Activated T-cell treated with anti-CD3 and anti-CD28 coated beads for 4 hours (primary cell): Measurements from ENCODE around the gene MEP1A.
"Not testable (repeated sequence)": the region's sequence is repeated elsewhere in the genome, so short reads cannot be mapped to it uniquely, and the experiment has no call there.

Source experiments
- DNase-seq: peaks from one replicate; pipeline ENCODE4 v3.0.0-alpha.2; 2020

Gene MEP1A

DNA sequence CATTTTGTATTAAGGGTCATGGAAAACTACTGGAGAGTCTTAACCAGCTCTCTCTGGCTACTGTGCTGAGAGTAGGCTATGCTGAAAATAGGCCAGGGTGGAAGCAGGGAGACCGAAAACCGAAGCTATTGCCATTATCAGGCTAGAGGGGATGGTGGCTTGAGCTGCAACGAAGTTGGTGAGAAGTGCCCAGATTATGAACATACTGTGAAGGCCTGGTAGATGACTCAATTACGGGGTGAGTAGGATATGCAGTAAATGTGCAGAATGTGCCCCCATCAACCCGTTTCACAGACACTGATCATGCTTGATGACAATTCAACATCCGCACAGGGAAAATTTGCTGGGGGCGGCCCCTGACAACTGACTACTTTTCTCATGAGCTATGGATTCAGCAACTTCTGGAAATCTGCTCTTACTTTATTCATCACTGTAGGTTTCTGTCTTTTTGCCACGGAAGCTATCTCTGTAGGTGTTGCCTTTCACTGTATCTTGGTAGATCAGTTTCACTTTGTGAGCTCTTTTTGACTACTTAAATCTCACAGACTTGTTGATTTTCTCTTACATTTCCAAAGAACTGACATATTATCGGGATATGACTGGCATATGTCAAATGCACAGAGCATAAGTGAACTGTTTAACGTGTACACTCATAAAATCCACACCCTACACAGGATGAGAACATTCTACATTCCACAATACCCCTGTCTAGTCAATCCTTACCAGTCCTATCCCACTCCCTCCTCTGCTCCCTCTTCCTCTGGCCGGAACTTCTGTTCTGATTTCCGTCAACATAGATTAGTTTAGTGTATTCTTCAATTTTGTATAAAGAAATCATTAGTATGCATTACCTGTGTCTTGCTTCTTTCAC, 15.5 kb upstream of the MEP1A start:
- no peak for DNase-seq

DNA sequence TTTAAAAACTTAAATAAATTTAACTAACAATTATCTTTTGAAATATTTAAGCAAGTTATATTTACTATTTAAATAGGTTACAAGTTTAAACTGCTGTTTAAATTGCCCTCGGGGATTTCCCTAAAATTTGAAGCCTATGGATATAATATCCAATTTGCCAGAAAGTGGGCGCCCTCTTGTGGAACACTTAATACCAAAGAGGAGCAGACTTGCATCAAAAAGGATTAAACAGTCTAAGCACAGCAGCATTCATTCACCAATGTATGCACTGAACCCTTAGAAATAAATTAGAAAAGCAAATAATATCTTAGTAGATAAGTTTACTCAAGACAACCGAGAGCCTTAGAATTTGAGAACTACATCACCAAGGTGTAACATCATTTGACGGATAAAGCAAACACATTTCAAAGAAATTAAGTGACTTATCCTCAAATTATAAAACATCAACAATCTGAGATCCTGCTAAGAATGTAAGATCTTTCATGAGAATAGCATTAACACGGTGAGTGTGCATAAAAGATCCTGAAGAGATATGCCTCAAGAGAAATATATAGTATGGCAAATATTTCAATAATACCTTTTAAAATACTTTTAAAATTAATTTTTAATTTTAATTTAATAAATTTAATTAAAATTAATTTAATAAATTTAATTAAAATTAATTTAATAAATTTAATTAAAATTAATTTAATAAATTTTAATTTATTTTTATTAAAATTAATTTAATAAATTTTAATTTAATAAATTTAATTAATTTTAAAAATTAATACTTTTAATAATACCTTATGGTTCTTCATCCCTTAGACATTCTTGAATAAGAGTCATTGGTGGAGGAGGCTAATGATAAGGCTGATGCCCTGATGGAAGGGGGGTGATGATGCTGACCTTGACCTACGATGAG, 11.5 kb upstream of the MEP1A start:
- no peak for DNase-seq

DNA sequence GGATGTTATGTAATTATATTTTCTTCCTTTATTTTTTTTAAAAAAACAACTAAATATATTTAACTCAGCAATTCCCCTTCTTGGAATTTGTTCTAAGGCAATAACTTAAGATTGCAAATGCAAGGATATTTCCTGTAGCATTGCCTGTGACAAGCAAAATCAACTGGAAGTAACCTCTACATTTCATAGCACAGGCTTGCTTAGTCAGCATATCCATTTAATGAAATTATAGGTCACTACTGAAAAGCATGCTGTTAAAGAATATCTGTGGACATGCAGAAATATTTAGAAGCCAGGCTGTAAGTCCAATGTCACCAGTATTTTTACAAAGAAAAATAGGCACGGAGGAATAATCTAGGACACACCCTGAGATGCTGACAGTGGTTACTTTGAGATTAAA, 8.7 kb upstream of the MEP1A start:
- no peak for DNase-seq

DNA sequence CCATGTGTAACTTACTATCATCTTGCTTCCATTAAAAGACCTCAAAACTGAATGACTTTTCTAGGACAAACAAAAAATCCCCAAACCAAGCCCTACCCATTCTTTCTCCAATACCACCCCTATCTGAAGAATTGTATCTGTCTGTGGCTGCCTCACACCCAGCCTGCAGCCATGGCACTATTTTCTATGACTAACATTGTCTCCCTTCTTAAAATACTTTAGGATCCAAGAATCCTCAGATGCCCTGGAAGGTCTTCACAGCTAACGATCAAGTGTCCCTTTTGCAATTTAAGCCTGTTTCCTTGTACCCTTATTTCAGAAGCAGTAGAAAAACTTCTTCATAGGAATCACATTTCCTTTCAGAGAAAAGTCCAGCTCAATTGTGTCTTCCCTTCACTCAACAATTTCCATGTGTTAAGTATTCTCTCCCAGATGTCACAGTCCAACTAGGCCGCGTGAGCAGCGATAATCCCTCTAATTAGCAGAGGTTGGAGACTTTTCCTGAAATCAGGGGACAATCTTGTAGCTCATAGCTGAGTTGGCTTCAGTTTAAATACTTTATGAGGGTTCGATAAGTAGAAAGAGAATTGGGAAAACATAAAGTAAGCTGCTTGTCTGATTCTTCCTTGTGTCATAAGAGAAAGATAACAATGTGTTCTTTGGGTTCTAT, 5.2 kb upstream of the MEP1A start:
- DNase-seq = no peak

DNA sequence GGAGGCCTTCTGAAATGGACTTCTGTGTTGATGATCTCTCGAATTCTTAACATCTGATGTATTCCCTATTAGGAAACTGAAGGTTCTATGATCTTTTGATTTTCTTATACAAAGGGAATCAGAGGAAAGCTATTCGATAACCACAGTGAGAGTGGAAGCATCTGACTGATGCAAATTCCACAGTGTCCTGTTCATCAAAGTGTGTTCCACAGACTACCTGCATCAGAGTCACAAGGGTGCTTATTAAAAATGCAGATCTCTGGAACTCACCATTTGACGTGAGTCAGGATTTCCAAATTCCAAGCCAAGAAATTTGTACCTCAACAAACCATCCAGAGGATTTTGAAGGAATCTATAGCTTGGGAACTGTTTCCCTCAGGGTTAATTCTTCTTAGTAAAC, 4.4 kb upstream of the MEP1A start:
- no peak for DNase-seq

DNA sequence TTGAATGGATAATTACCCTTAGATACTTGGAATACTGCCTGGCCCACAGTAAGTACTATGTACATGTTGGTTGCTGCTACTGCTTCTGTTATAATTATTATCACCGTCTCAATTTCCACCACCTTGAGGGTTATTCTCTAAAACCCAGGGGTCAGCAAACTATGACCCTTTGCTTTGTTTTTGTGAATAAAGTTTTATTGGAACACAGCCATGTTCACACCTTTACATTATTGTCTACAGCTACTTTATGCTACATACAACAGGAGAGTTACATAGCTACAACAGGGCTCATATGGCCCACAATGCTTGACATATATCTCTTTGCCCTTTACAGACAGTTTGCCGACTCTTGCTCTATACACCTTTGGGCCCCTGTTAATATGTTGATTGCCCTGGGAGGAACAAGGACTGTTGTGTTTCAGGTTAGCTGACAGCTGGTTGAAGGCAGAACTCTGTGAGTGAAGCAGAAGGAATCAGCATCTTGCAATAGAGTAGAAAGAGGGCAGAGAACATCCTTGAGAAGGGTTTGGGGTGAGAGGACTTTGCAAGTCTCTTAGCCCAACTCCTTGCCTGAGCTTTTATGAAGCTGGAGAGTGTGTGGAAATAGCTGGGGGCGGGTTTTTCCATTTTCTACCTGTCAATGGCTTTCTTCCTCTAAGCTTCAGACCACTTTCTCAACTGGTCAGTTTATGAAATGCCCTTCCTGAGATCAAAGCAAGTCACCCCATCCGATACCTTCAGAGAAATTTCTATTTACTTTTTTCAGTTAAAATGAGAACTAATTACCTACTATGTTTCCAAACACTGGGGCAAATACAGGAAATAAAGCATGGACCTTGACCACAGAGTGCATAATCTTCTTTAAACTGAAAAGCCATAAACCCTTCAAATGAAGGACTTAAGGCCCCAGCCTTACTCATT, 3.5 kb upstream of the MEP1A start:
- no peak for DNase-seq

DNA sequence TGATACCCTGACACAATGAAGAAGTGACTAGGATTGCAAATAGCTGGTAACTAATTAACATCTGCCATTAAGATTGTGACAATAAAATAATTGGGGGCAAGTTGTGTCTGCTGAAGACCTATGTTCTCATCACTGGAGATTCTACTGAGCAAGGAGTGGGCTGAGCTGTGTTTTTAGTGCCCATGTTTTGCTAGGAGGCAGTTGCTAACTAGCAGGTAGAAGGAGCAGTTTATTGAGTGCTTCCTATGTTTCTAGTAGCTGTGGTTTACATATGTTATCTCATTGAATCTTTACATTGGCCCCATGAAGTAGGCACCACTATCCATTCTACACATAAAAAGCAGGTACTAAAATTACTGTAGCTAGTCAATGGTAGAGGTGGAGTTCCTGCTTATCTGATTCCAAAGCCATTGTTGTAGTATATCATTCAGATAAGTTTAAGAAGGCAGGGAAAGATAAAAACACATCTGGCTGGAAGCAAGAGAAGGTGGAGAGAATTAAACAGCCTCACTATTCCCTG, 2.8 kb upstream of the MEP1A start:
- no peak for DNase-seq

DNA sequence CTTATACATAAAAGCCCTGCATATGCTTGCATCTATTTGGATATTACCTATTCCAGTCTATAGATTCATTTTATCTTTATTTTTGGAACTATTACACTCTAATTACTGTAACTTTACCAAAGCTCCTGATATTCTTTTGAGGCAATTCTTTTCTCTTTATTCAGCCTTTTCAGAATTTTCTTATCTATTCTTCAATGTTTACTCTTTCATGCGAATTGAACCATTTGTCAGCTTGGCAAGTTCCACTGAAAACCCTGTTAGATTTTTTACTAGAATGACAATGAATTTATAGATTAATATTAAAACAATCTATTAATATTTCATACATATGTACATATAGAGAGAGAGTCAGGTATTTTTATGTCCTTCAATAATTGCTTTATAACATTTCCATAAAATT, 554 bp upstream of the MEP1A start:
- DNase-seq = no peak

DNA sequence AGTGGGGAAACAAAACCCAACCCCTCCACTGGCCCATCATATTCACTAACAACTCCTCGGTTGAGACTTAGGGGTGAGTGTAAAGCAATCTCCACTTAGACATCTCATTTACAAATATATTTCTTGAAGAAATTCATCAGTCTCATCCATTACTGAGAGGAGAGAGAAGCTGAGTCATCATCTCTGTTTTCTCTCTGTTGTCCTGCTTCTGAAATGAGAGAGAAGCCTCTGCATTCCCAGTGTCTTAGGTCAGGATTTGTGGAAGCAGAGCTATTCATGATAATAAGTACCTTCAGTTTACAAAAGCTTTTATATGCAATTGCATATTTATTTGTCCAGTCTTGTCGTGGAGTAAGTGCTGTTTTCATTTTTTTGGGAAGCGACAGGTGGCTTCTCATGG, 879 bp downstream of the MEP1A start:
- DNase-seq = no peak

DNA sequence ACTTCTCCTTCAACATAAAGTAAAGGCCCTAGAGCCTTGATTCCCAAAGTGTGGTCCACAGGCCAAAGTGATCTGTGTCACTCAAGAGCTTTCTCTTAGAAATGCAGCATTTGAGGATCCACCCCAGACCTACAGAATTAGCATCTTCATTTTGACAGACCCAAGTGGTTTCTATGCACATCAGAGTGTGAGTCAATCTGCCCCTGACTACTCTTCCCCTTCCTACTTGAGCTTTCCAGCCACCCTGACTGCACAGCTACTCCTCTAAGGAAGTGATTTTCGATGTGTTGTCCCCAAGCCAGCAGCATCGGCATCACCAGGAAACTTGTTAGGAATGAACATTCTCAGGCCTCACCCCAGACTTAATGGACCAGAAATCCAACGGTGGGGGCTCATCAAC, 2.6 kb downstream of the MEP1A start:
- no peak for DNase-seq

DNA sequence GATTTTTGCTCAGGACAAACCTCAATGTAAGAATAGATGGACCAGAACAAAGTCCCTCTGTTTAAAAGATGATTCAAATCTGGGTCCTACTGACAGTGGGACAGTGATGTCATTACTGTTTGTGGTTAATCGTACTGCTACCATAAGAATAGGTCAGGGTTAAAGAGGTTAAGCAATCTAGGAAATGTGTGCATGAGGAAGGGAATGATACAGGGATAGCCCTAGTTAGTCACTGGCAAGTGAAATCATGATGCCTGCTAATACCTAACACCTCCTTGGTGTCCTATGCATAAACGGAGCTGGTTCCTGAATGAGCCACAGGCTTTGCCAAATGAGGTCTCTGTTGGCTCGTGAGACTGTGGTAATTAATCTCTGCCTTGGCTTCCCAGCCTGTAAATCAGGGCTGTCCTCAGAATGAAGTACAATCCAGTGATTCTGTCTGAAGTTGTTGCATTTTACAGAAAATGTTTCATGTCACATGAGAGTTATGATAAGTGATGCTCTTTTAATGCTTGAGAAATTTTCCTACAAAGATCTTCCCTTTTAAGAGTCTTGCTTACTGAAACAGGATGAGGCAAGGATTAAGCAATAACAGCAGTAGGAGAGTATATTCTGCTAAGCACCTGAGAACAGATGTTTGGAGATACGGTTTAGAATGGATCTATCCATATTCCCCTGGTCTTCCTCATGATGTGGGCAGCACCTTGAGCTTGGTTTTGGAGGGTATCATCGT, 3.8 kb downstream of the MEP1A start:
- no peak for DNase-seq

DNA sequence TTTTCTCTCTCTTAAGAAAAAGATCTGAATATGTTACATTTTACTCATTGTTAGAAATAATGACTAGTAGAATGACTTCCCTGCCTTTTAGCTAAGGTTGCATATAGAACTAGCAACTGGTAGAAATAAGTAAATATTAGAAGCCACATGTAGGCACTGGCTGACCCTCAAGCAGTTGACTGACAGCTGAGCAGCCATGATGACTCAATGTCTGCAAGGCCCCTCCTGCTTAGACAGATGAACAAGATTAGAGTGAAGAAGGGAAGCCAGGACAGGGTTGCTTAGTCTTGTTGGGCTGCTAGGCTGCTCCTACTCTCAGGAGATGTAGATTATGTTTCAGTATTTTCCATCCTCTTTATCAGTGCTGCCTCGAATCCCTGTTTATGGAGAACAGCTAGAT, 6.5 kb downstream of the MEP1A start:
- no peak for DNase-seq

DNA sequence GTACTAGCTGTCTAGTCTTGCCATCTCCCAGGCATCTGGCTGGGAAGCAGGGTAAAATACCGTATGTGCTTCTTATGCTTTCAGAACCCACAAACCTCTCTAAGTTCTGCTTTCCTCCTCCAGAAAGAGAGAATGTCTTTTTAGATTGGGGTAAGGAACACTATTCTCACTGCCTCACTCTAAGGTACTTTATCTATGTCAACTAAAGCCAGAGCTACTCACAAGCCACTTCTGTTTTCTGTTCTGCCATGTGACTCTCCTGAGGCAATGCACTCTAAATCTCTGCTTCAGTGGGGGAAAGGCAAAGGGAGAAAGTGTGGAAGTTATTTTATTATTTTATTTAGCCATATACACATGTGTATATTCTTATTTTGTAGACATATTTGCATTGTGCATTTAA, 15.6 kb downstream of the MEP1A start:
- DNase-seq = no peak

DNA sequence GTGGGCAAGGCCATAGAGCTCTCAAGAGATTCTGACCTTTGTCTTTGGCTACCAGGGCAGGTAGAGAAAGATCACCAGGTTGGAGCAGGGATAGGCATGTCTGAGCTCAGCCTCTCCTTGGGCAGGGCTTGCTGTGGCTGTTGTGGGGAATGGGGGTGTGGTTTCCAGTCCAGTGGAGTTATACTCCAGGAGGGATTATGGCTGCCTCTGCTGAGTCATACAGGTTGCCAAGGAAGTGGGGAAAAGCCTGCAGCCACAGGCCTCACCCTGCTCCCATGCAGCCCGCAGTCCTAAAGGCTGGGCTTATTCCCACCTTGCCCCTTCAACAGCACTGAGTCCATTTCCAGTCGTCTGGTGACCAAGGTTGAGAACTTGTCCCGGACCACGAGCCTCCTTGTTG, 21.9 kb downstream of the MEP1A start:
- no peak for DNase-seq

DNA sequence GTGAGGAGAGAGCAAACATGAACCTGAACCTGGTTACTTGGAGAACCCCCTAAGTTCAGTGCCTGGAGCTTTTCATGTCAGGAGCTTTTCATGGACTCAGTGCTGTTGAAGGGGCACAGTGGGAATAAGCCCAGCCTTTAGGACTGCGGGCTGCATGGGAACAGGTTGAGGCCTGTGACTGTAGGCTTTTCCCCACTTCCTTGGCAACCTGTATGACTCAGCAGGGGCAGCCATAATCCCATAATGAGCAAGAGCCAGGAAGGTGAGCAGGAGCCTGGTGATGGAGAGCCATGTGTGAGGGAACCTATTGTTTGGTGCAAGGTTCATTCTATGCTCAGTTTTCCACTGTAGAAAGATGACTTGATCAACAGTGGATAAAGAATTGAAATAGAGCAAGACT, 23.4 kb downstream of the MEP1A start:
- no peak for DNase-seq

DNA sequence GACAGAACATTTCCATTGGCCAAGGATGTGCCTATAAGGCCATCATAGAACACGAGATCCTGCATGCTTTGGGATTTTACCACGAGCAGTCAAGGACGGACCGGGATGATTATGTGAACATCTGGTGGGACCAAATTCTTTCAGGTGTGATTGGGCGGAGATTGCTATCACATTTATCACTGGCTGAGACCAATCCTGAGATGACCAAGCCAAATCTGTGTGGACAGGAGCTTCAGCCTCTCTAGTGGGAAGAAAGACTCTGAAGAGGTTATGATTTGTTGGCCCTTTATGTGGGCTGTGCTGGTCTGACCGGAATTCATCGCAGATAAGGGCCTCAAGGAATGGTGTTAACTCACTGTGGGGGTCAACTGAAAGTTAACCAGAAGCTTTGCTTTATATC, 26.4 kb downstream of the MEP1A start:
- no peak for DNase-seq

DNA sequence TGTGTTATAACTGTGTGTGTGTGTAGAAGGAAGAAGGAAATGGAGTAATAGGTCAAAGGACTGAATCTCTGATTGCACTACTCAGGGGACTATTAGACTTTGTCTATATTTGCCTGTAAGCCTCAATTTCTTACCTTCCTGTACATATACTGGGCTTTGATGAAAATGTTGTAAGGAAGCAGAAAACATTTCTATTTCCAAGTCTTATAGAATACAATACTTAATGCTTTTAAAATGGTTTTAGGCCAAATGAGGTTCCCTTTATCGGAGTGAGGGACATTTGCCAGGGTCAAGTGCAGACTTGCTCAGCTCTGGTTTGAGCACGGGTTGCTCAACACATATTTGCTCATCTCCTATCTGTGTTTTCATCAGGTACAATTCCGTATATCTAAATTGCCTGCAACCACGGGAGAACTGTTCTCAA, 28.3 kb downstream of the MEP1A start:
- no peak for DNase-seq

DNA sequence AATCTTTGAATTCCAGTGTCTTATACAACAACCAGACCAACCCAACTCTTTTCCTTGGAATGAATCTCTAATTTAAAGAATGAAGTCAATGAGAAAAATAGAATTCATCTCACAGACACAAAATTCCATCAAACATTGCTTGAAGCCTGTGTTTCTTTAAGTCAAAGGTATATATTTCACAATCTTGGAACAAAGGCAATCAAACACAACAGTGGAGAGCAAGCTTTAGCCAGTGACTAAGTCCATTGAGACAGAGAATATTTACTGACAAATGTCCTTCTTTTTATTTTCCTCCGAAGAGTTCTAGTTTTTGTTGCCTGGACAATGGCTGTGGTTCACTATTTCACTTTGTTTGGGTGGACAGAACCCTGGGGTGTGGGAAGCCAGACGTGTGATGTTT, 35.8 kb downstream of the MEP1A start:
- DNase-seq = no peak

DNA sequence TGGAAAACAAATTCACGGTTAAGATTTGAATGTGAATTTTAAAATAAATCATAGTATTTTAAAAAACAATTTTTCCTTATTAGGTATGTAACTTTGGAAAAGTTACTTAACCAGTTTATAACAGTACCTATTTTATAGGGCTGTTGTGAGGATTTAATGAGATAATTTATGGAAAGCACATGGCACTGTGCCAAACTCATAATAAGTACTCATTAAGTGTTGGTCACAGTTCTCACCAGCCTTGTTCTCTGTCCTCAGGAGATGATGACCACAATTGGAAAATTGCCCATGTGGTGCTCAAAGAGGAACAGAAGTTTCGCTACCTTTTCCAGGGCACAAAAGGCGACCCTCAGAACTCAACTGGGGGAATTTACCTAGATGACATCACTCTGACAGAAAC, 39.6 kb downstream of the MEP1A start:
- DNase-seq = no peak

DNA sequence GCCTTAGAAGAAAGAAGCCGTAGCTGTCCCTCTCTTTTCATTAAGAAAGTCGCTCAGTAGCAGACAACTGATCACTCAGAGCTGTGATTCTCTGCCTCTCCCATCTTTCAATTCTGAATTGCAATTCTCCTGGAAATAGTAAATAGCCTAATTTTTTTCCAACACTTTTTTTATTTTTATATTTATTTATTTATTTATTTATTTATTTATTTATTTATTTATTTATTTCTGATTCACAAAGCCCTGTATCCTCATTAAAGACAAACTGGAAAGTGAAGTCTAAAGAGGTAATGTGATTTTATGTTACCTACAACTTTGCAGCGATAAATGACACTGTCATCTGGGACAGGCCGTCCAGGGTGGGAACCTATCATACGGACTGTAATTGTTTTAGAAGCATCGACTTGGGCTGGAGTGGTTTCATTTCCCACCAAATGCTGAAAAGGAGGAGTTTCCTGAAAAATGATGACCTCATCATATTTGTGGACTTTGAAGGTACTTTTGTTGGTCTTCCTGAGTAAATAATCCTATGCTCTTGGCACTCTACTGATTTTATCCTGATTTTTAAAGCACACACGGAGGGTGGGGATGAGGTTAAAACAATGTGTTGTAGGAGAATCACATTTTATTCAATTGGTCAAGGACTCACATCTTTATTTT, 41.2 kb downstream of the MEP1A start:
- not testable (repeated sequence) for DNase-seq

DNA sequence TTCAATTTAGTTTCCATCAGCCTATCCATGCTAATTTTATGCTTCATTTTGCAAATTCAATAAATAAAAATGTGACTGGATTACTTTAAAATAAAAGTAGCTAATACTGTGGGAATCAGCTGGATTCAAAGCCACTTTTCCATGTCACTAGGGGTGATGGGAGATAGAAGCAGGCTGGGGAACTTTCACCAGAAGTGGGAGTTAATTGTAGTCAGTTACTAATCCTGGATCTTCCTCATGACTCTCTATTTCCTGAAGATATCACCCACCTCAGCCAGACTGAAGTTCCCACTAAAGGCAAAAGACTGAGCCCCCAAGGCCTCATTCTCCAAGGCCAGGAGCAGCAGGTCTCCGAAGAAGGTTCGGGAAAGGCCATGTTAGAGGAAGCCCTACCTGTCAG, 41.8 kb downstream of the MEP1A start:
- DNase-seq = not testable (repeated sequence)
